Mesenchymal stem cell (in vitro differentiated cells and primary cell): Measurements from ENCODE around the gene CHST11.
"Not testable (repeated sequence)": the region's sequence is repeated elsewhere in the genome, so short reads cannot be mapped to it uniquely, and the experiment has no call there.

Experiments
- DNase-seq: peaks from one replicate; pipeline ENCODE4 v3.0.0-alpha.2; 2013
- H2AFZ ChIP-seq: one replicate; pipeline ENCODE4 v1.6.1; 2013; ENCODE audit warnings: low read depth, mild to moderate bottlenecking, control low read depth, inconsistent platforms, low read length, moderate library complexity
- H2AK5ac ChIP-seq: 2 replicates; pipeline ENCODE4 v1.6.1; 2013; ENCODE audit warnings: low read length, moderate library complexity, mild to moderate bottlenecking, inconsistent platforms; ENCODE audit not compliant: severe bottlenecking
- H2BK120ac ChIP-seq: one replicate; pipeline ENCODE4 v1.6.1; 2013; ENCODE audit warnings: low read depth, mild to moderate bottlenecking, inconsistent platforms, low read length, moderate library complexity
- H2BK12ac ChIP-seq, 2 experiments: one replicate each; pipeline ENCODE4 v1.6.1; 2013; ENCODE audit warnings: inconsistent platforms in 2 of 2, low read length in 2 of 2, mild to moderate bottlenecking in 2 of 2, moderate library complexity in 2 of 2, control low read depth in 1 of 2
- H2BK15ac ChIP-seq: one replicate; pipeline ENCODE4 v1.6.1; 2013; ENCODE audit warnings: mild to moderate bottlenecking, low read depth, inconsistent platforms; ENCODE audit not compliant: poor library complexity, severe bottlenecking
- H2BK5ac ChIP-seq: 2 replicates; pipeline ENCODE4 v1.6.1; 2013; ENCODE audit warnings: low read depth, mild to moderate bottlenecking, low read length, control low read depth, inconsistent platforms; ENCODE audit not compliant: poor library complexity, severe bottlenecking
- H3K14ac ChIP-seq, 2 experiments: one replicate each; pipeline ENCODE4 v1.6.1; 2013; ENCODE audit warnings: inconsistent platforms in 2 of 2, low read length in 2 of 2, control low read depth in 1 of 2, mild to moderate bottlenecking in 1 of 2, moderate library complexity in 1 of 2
- H3K18ac ChIP-seq, 2 experiments: one replicate each; pipeline ENCODE4 v1.6.1; 2013; ENCODE audit warnings: inconsistent platforms in 2 of 2, low read length in 2 of 2, control low read depth in 1 of 2, low read depth in 1 of 2, mild to moderate bottlenecking in 1 of 2
- H3K23ac ChIP-seq, 2 experiments: one replicate each; pipeline ENCODE4 v1.6.1; 2013; ENCODE audit warnings: inconsistent platforms in 2 of 2, low read length in 2 of 2, mild to moderate bottlenecking in 2 of 2, moderate library complexity in 2 of 2, control low read depth in 1 of 2
- H3K27ac ChIP-seq: 2 replicates; pipeline ENCODE4 v1.5.1; 2013; ENCODE audit warnings: mild to moderate bottlenecking, moderate library complexity, low read length, control low read depth, inconsistent platforms; ENCODE audit not compliant: poor library complexity, severe bottlenecking
- H3K27me3 ChIP-seq, 2 experiments: 2 replicates each; pipeline versions ENCODE4 v1.6.1 to v1.7.0; 2013; ENCODE audit warnings: low read length in 2 of 2, mild to moderate bottlenecking in 2 of 2, moderate library complexity in 2 of 2, control low read depth in 1 of 2, inconsistent platforms in 1 of 2; ENCODE audit not compliant: control insufficient read depth in 1 of 2, insufficient read depth in 1 of 2
- H3K36me3 ChIP-seq, 2 experiments: 2 replicates each; pipeline versions ENCODE4 v1.6.1 to v1.7.0; 2013; ENCODE audit warnings: low read length in 2 of 2, control low read depth in 1 of 2, inconsistent platforms in 1 of 2, low read depth in 1 of 2, mild to moderate bottlenecking in 1 of 2; ENCODE audit not compliant: insufficient read depth in 2 of 2, control insufficient read depth in 1 of 2
- H3K4ac ChIP-seq, 2 experiments: one replicate each; pipeline ENCODE4 v1.6.1; 2013; ENCODE audit warnings: inconsistent platforms in 2 of 2, low read length in 2 of 2, mild to moderate bottlenecking in 2 of 2, moderate library complexity in 2 of 2, control low read depth in 1 of 2, low read depth in 1 of 2
- H3K4me1 ChIP-seq: 2 replicates; pipeline ENCODE4 v1.6.1; 2013; ENCODE audit warnings: low read depth, low read length, control low read depth; ENCODE audit not compliant: control insufficient read depth, insufficient read depth
- H3K4me2 ChIP-seq: 2 replicates; pipeline ENCODE4 v1.6.1; 2013; ENCODE audit warnings: low read length, mild to moderate bottlenecking, inconsistent platforms; ENCODE audit not compliant: poor library complexity, severe bottlenecking
- H3K4me3 ChIP-seq, 2 experiments: 2 replicates each; pipeline versions ENCODE4 v1.5.1 to v1.7.0; 2013; ENCODE audit warnings: low read length in 2 of 2, mild to moderate bottlenecking in 2 of 2, control low read depth in 1 of 2, low read depth in 1 of 2; ENCODE audit not compliant: insufficient read depth in 1 of 2
- H3K79me1 ChIP-seq: replicated peaks from 2 replicates; pipeline ENCODE4 v1.6.1; 2013; ENCODE audit warnings: mild to moderate bottlenecking, control low read depth, low read length, inconsistent platforms; ENCODE audit not compliant: poor library complexity, severe bottlenecking
- H3K9ac ChIP-seq: 2 replicates; pipeline ENCODE4 v1.7.0; 2013; ENCODE audit warnings: mild to moderate bottlenecking, low read length, moderate library complexity
- H3K9me3 ChIP-seq: 2 replicates; pipeline ENCODE4 v1.7.0; 2013; ENCODE audit warnings: mild to moderate bottlenecking, low read length; ENCODE audit not compliant: control insufficient read depth
- H4K8ac ChIP-seq: one replicate; pipeline ENCODE4 v1.6.1; 2013; ENCODE audit warnings: inconsistent platforms, mild to moderate bottlenecking, low read length, moderate library complexity
- H4K91ac ChIP-seq: one replicate; pipeline ENCODE4 v1.6.1; 2013; ENCODE audit warnings: mild to moderate bottlenecking, low read length, inconsistent platforms
- WGBS: methylation state at CpG from one replicate; pipeline ENCODE4 v1.1.7; 2013; ENCODE audit warnings: mixed read lengths; 5-methylcytosine and 5-hydroxymethylcytosine counted together

The CHST11 gene

DNA sequence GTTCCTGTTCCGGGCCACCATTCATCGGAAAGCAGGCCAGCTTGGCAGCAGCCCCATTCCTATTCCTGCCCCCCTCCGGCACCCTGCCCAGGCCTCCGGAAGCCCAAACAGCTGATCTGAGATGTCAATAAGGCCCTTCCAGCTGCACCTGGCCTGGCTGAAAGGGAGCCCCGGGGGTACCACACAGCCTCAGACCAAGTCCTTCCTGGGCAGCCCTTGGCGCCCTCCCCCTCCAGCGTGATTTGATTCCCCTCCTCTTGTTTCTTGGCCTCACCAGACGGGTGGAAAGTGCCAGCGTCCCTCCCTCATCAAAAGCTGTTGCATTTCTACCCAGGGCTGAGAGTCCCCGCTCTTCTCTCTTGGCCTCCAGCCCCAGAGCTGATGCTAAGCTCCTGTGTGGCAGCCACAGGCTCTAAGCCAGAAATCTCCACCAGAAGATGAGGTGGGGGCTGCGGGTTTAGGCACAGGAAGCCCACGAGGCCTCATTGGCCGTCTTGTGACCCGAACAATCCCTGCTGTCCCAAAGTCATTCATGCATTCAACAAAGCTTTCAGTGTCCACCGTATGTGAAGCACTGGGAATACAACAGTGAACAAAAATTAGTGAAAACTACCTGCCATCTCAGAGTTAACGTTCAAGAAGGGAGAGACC lies 285.9 kb downstream of the CHST11 start:
- H3K4ac ChIP-seq, result no peak overlapping the region
- H3K27me3 ChIP-seq, result peaks cover 0 to 14% of the 10 kb centered on the region in 2 experiments
- no peaks in the 10 kb centered on the region for H3K9me3 ChIP-seq
- H3K4me2 ChIP-seq, result no peak overlapping the region
- H3K79me1 ChIP-seq, result no peaks in the 10 kb centered on the region
- H2BK120ac ChIP-seq, result no peak overlapping the region
- WGBS, result 91% methylated on average over 16 of the region's 16 CpGs
- no peak overlapping the region for H3K9ac ChIP-seq
- peaks cover 8% of the 10 kb centered on the region for H3K4me1 ChIP-seq
- no peak overlapping the region for H2AK5ac ChIP-seq
- no peak for DNase-seq
- no peak overlapping the region for H3K23ac ChIP-seq
- H2BK15ac ChIP-seq, result no peak overlapping the region
- no peak overlapping the region for H4K8ac ChIP-seq
- no peaks in the 10 kb centered on the region for H3K36me3 ChIP-seq
- no peak overlapping the region for H3K14ac ChIP-seq
- no peak overlapping the region for H4K91ac ChIP-seq
- H3K18ac ChIP-seq, result no peak overlapping the region
- H3K4me3 ChIP-seq, result no peak overlapping the region
- H2AFZ ChIP-seq, result no peak overlapping the region
- no peak overlapping the region for H2BK12ac ChIP-seq
- H2BK5ac ChIP-seq, result no peak overlapping the region
- no peak overlapping the region for H3K27ac ChIP-seq

DNA sequence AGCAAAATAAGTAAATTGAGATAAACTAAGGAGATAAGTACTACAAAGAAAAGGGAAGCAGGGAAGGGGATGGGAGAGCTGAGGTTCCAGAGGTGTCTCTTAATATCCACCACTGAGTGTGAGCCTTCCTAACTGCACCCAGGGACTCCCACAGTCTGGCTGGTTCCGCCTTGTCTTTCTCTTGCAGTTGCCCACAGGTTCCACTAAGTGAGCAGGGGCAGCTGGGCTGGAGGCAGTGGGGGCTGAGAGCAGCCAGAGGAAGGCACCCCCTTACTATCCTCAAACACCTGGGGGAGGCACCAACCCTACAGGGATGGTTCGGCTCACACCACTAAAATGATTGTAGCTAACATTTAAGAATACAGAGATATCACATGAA lies 286.4 kb downstream of the CHST11 start:
- DNase-seq, result no peak
- H3K23ac ChIP-seq, result no peak overlapping the region
- no peak overlapping the region for H2BK5ac ChIP-seq
- no peak overlapping the region for H3K4me3 ChIP-seq
- H3K79me1 ChIP-seq, result no peaks in the 10 kb centered on the region
- H3K9me3 ChIP-seq, result no peaks in the 10 kb centered on the region
- H3K4ac ChIP-seq, result no peak overlapping the region
- H3K9ac ChIP-seq, result no peak overlapping the region
- H3K14ac ChIP-seq, result no peak overlapping the region
- no peak overlapping the region for H3K27ac ChIP-seq
- H3K4me1 ChIP-seq, result peaks cover 6% of the 10 kb centered on the region
- no peak overlapping the region for H4K8ac ChIP-seq
- no peak overlapping the region for H2AFZ ChIP-seq
- no peak overlapping the region for H2AK5ac ChIP-seq
- no peak overlapping the region for H4K91ac ChIP-seq
- no peak overlapping the region for H2BK120ac ChIP-seq
- no peaks in the 10 kb centered on the region for H3K36me3 ChIP-seq
- H3K4me2 ChIP-seq, result no peak overlapping the region
- H3K27me3 ChIP-seq, result peaks cover 0 to 16% of the 10 kb centered on the region in 2 experiments
- WGBS, result 100% methylated on average over 1 of the region's 2 CpGs
- no peak overlapping the region for H3K18ac ChIP-seq
- H2BK15ac ChIP-seq, result no peak overlapping the region
- peak overlapping the region in 1 of 2 experiments; percentile 6 for H2BK12ac ChIP-seq

DNA sequence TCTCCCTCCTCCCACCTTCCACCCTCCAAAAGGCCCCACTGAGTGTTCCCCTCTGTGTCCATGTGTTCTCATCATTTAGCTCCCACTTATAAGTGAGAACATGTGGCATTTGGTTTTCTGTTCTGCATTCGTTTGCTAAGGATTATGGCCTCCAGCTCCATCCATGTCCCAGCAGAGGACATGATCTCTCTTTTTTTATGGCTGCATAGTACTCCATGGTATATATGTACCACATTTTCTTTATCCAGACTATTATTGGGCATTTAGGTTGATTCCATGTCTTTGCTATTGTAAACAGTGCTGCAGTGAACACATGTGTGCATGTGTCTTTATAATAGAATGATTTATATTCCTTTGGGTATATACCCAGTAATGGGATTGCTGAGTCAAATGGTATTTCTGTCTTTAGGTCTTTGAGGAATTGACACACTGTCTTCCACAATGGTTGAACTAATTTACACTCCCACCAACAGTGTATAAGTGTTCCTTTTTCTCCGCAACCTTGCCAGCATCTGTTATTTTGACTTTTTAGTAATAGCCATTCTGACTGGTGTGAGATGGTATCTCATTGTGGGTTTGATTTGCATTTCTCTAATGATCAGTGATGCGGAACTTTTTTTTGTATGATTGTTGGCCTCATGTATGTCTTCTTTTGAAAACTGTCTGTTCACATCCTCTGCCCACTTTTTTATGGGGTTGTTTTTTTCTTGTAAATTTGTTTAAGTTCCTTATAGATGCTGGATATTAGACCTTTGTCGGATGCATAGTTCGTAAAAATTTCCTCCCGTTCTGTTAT lies 287.2 kb downstream of the CHST11 start:
- not testable (repeated sequence) for H3K18ac ChIP-seq, H3K27ac ChIP-seq, H2BK120ac ChIP-seq, H2BK12ac ChIP-seq, H3K9ac ChIP-seq, DNase-seq, H4K91ac ChIP-seq, H3K23ac ChIP-seq, H3K14ac ChIP-seq, H2AK5ac ChIP-seq, H3K79me1 ChIP-seq, H3K4me2 ChIP-seq, H2BK5ac ChIP-seq, H4K8ac ChIP-seq, H2BK15ac ChIP-seq, H2AFZ ChIP-seq, H3K4ac ChIP-seq, H3K36me3 ChIP-seq, H3K9me3 ChIP-seq, H3K4me3 ChIP-seq, H3K4me1 ChIP-seq
- 97% methylated on average over 5 of the region's 6 CpGs for WGBS
- H3K27me3 ChIP-seq, result peaks cover 0 to 18% of the 10 kb centered on the region in 2 experiments

DNA sequence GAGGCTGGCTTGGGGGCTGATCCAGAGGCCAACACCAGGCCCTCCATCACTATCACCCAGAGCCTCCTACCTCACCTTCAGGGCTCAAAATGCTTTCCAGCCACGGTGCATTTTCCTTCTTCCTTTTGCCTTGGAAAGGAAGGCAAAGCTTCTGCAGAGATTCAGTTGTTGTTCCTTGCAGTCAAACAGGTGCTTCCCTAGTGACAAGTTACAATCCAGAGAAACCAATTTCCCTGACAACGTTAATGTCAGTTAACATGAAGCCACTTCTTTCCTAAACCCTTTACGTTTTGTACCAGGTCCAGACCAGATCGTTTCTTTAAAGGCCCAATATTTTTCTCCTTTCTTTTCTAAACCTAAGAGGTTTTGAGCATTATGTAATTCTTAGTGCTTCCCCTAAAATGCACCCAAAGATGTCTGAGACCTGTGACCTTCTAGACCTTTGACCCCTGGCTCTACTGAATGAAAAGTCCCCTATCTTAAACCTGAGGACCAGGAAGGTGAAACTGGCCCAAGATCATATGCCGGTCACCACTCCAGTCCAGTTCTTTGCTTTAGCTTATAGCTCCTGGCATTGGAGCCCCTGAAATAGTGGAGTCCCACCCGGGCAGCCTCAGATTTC lies 289.8 kb downstream of the CHST11 start:
- H2BK120ac ChIP-seq, result no peak overlapping the region
- H2BK15ac ChIP-seq, result no peak overlapping the region
- H3K4ac ChIP-seq, result no peak overlapping the region
- no peak overlapping the region for H2BK12ac ChIP-seq
- H2AK5ac ChIP-seq, result no peak overlapping the region
- H3K23ac ChIP-seq, result no peak overlapping the region
- H2AFZ ChIP-seq, result no peak overlapping the region
- H3K4me3 ChIP-seq, result no peak overlapping the region
- H3K36me3 ChIP-seq, result no peaks in the 10 kb centered on the region
- peaks cover 0 to 18% of the 10 kb centered on the region in 2 experiments for H3K27me3 ChIP-seq
- no peaks in the 10 kb centered on the region for H3K9me3 ChIP-seq
- no peaks in the 10 kb centered on the region for H3K79me1 ChIP-seq
- no peaks in the 10 kb centered on the region for H3K4me1 ChIP-seq
- no peak overlapping the region for H4K8ac ChIP-seq
- H3K18ac ChIP-seq, result no peak overlapping the region
- no peak overlapping the region for H3K27ac ChIP-seq
- no peak overlapping the region for H3K9ac ChIP-seq
- no peak overlapping the region for H4K91ac ChIP-seq
- H2BK5ac ChIP-seq, result no peak overlapping the region
- WGBS, result 92% methylated on average over 6 of the region's 6 CpGs
- no peak overlapping the region for H3K4me2 ChIP-seq
- H3K14ac ChIP-seq, result no peak overlapping the region
- DNase-seq, result no peak
